ENCODE results near the gene CACNG5.

GRCh38 chr17:66786107-66786506, 48.8 kb upstream of the CACNG5 start:
- TF ChIP-seq CTCF (conservative IDR thresholded peaks at IDR 0.05 in 1 of 2, IDR thresholded peaks at IDR 0.05 in 1 of 2; ENCODE audit: low read depth in 1 of 2, low read length in 2 of 2) (no peak), EZH2 (IDR thresholded peaks at IDR 0.05; ENCODE audit: low read length, missing control alignments) (no peak)

Data from fibroblast of lung (primary cell).